GM12878 (cell line): ENCODE measurements around the gene PDIK1L. TPM values are rescaled to one million over a fixed set of nuclear protein-coding genes. Genes with fewer than 3 reads are reported as not detected.

Source experiments
- DPF2 ChIP-seq: fragments of 450-650 bp; IDR thresholded peaks from 2 replicates; pipeline ENCODE4 v1.6.1; 2017; ENCODE audit warnings: mild to moderate bottlenecking
- IKZF1 ChIP-seq: fragments of 450-650 bp; conservative IDR thresholded peaks from 2 replicates; pipeline ENCODE4 v1.6.1; 2017; ENCODE audit warnings: antibody characterized with exemption, mild to moderate bottlenecking
- POLR2AphosphoS5 ChIP-seq: IDR thresholded peaks from 2 replicates; pipeline ENCODE4 v1.6.1; 2011; ENCODE audit warnings: mild to moderate bottlenecking, low read length, inconsistent platforms
- SIN3A ChIP-seq: IDR thresholded peaks from 2 replicates; pipeline ENCODE4 v1.6.1; 2012; ENCODE audit warnings: low read depth, low read length, improper control_type of control experiment
- SIX5 ChIP-seq: IDR thresholded peaks from 2 replicates; pipeline ENCODE4 v1.6.1; 2011; ENCODE audit warnings: mild to moderate bottlenecking, low read depth, low read length, moderate library complexity; ENCODE audit not compliant: severe bottlenecking
- SMARCA5 ChIP-seq: fragments of 450-650 bp; IDR thresholded peaks from 2 replicates; pipeline ENCODE4 v1.6.1; 2017; ENCODE audit warnings: mild to moderate bottlenecking
- polyA plus RNA-seq, 11 experiments: library from polyadenylated mRNA; depleted of rRNA in 4 of 11; unstranded in 6 of 11; stranded (reverse) in 5 of 11; fragments of >200 nt; fragmentation: Nextera tagmentation in 4 of 11; fragmentation: Illumina TruSeq in 1 of 11; extraction: Ambion mirVana in 4 of 11; extraction: Trizol in 1 of 11; gene quantifications; 1 replicate in 1 of 11; 2 replicates in 10 of 11; pipeline versions ENCODE4 v1.2.1 to v1.2.3, GENCODE V29; 2011 to 2016; ENCODE audit warnings: inconsistent platforms in 2 of 11, missing spikeins in 2 of 11, low read depth in 1 of 11
- total RNA-seq, 4 experiments: library from RNA; depleted of rRNA in 3 of 4; stranded (reverse); fragments of >200 nt in 3 of 4; fragmentation: Illumina TruSeq in 1 of 4; extraction: Trizol in 1 of 4; gene quantifications; 2 replicates each; pipeline versions ENCODE4 v1.2.1 to v1.2.3, GENCODE V29; 2013 to 2021
- TF ChIP-seq, protein P1 (sequence below): fragments of 450-650 bp; IDR thresholded peaks from 2 replicates; pipeline ENCODE4 v1.6.1; 2016; ENCODE audit warnings: mild to moderate bottlenecking
- TF ChIP-seq, protein P2 (sequence below): IDR thresholded peaks from 2 replicates; pipeline ENCODE4 v1.6.1; 2012; ENCODE audit warnings: low read length, inconsistent platforms
- TF ChIP-seq, protein P3 (sequence below): IDR thresholded peaks from 2 replicates; pipeline ENCODE4 v1.6.1; 2011; ENCODE audit warnings: borderline replicate concordance, low read depth, mild to moderate bottlenecking, moderate library complexity, low read length; ENCODE audit not compliant: insufficient read depth, poor library complexity, severe bottlenecking

The PDIK1L gene
- total and polyA plus RNA-seq, 10 of the 15 experiments (the other 5 are each of a cell fraction or from before 2014, with no cell fraction given), result 4.0 to 15.9 (median 10.5) TPM

DNA sequence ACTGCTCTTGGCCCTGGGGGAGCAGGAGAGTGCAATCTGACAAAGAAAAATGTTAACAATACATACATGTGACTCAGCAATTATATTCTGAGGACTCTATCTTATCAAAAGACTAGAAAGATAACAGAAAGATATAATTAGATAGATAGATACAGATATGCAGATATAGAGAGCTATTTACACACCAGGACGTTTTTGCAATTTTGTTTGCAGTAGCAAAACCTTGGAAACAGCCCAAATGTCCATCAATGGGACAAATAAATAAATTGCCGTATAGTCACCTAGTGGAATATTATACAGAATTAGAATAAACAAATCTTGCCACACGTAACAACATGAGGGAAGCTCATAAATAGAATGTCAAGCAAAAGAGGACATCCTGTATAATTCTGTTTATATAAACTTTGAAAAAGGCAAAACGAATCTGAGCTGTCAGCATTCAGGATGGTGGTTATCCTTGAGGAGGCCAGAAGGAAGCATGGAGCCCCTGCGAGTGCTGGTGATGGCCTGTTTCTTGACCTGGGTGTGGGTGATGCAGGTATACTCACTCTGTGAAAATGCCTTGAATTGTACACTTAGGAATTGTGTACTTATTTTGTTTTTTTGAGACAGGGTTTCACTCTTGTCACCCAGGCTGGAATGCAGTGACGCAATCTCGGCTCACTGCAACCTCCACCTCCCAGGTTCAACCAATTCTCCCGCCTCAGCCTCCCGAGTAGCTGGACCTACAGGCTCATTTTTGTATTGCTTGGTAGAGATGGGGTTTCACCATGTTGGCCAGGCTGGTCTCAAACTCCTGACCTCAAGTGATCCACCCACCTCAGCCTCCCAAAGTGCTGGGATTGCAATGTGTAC lies 31.4 kb upstream of the PDIK1L start (continued):
- TF ChIP-seq, protein P1, sequence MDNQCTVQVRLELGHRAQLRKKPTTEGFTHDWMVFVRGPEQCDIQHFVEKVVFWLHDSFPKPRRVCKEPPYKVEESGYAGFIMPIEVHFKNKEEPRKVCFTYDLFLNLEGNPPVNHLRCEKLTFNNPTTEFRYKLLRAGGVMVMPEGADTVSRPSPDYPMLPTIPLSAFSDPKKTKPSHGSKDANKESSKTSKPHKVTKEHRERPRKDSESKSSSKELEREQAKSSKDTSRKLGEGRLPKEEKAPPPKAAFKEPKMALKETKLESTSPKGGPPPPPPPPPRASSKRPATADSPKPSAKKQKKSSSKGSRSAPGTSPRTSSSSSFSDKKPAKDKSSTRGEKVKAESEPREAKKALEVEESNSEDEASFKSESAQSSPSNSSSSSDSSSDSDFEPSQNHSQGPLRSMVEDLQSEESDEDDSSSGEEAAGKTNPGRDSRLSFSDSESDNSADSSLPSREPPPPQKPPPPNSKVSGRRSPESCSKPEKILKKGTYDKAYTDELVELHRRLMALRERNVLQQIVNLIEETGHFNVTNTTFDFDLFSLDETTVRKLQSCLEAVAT, result no peak
- TF ChIP-seq, protein P2, sequence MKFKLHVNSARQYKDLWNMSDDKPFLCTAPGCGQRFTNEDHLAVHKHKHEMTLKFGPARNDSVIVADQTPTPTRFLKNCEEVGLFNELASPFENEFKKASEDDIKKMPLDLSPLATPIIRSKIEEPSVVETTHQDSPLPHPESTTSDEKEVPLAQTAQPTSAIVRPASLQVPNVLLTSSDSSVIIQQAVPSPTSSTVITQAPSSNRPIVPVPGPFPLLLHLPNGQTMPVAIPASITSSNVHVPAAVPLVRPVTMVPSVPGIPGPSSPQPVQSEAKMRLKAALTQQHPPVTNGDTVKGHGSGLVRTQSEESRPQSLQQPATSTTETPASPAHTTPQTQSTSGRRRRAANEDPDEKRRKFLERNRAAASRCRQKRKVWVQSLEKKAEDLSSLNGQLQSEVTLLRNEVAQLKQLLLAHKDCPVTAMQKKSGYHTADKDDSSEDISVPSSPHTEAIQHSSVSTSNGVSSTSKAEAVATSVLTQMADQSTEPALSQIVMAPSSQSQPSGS, result no peak
- no peak for TF ChIP-seq SMARCA5
- TF ChIP-seq, protein P3, sequence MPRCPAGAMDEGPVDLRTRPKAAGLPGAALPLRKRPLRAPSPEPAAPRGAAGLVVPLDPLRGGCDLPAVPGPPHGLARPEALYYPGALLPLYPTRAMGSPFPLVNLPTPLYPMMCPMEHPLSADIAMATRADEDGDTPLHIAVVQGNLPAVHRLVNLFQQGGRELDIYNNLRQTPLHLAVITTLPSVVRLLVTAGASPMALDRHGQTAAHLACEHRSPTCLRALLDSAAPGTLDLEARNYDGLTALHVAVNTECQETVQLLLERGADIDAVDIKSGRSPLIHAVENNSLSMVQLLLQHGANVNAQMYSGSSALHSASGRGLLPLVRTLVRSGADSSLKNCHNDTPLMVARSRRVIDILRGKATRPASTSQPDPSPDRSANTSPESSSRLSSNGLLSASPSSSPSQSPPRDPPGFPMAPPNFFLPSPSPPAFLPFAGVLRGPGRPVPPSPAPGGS, result no peak
- TF ChIP-seq SIN3A, result no peak
- no peak for TF ChIP-seq DPF2
- TF ChIP-seq SIX5, result no peak
- TF ChIP-seq POLR2AphosphoS5, result no peak
- no peak for TF ChIP-seq IKZF1
